Measurements from ENCODE around the gene MESP1. TPM values are rescaled to one million over a fixed set of nuclear protein-coding genes. Genes with fewer than 3 reads are reported as not detected.
A peak's percentile ranks its signal among the peaks of the same experiment; 100 is the strongest.

The MESP1 gene
- total and polyA plus RNA-seq, 2 of the 8 experiments (the other 6 are each of a cell fraction or from before 2014, with no cell fraction given): 0.15 to 0.23 TPM

GRCh38 chr15:89749526-89749925, 1.5 kb downstream of the MESP1 start:
- Histone ChIP-seq H3K4me1 (replicated peaks in 1 of 4; ENCODE audit: control insufficient read depth in 3 of 4, insufficient read depth in 4 of 4, low read length in 3 of 4) (peaks cover 0 to 24% (median 19%) of the 10 kb centered on the region in 4 experiments; a peak in 6 of 7 replicates), H3K56ac (replicated peaks; ENCODE audit: insufficient read length, low read depth, low read length) (no peak overlapping the region), H3K79me2 (ENCODE audit: control insufficient read depth in 1 of 2, insufficient read depth in 2 of 2, low read length in 2 of 2) (no peaks in the 10 kb centered on the region), H3K9ac (replicated peaks in 1 of 4; ENCODE audit: extremely low read depth in 1 of 4, low read depth in 3 of 4, low read length in 3 of 4) (no peak overlapping the region), H3K14ac (ENCODE audit: insufficient read length) (no peak overlapping the region), H3K23me2 (ENCODE audit: low read depth, low read length) (peaks cover 28% of the 10 kb centered on the region; the same call in 1 of the 2 replicates), H4K20me1 (replicated peaks in 1 of 2; ENCODE audit: control insufficient read depth in 1 of 2, insufficient read depth in 2 of 2, low read length in 2 of 2) (peaks cover 1 to 12% of the 10 kb centered on the region in 2 experiments), H3K9me3 (ENCODE audit: insufficient read depth in 2 of 2, low read depth in 1 of 2, low read length in 1 of 2) (no peaks in the 10 kb centered on the region), H3K4ac (replicated peaks; ENCODE audit: insufficient read length, low read depth, low read length) (no peak overlapping the region), H3K4me2 (ENCODE audit: insufficient read depth in 1 of 2, low read depth in 2 of 2, low read length in 2 of 2) (peak overlapping the region; percentile 67 to 97; a peak in 3 of 4 replicates), H2AK5ac (ENCODE audit: low read depth, low read length) (no peak overlapping the region), H3K27me3 (replicated peaks in 1 of 4; ENCODE audit: control insufficient read depth in 3 of 4, extremely low read depth in 1 of 4, insufficient read depth in 3 of 4, low read length in 3 of 4) (peaks cover 40 to 75% (median 70%) of the 10 kb centered on the region in 4 experiments), H4K91ac (replicated peaks; ENCODE audit: insufficient read length, low read length) (no peak overlapping the region), H2BK15ac (ENCODE audit: low read length) (no peak overlapping the region), H3K27ac (ENCODE audit: low read depth, low read length) (no peak overlapping the region), H3K23ac (ENCODE audit: insufficient read length) (no peak overlapping the region), H2BK5ac (ENCODE audit: low read depth, low read length) (no peak overlapping the region), H3K4me3 (ENCODE audit: extremely low read depth in 1 of 4, insufficient read depth in 2 of 4, low read depth in 3 of 4, low read length in 4 of 4) (peak overlapping the region in 3 of 4 experiments; percentile 50 to 66 (median 51); a peak in 4 of 8 replicates), H3K18ac (ENCODE audit: extremely low read depth, low read length) (no peak overlapping the region), H3K79me1 (ENCODE audit: low read depth, low read length) (no peaks in the 10 kb centered on the region; the same call in none of the 2 replicates), H2AFZ (ENCODE audit: low read length) (no peak overlapping the region), H2BK12ac (ENCODE audit: low read depth, low read length) (no peak overlapping the region), H4K5ac (ENCODE audit: insufficient read length, low read depth, low read length) (no peak overlapping the region), H3K36me3 (ENCODE audit: control insufficient read depth in 2 of 4, insufficient read depth in 4 of 4, low read length in 3 of 4) (no peaks in the 10 kb centered on the region), H4K8ac (ENCODE audit: extremely low read depth, insufficient read depth, low read length) (peak overlapping the region; percentile 22; the same call in 1 of the 2 replicates), H2BK20ac (ENCODE audit: low read length) (no peak overlapping the region), H2BK120ac (replicated peaks; ENCODE audit: low read depth, low read length) (no peak overlapping the region)
- 59% methylated on average over 3 of the region's 4 CpGs; no CpG with 5 or more reads in 1 of the 2 experiments for WGBS, 2 experiments (ENCODE audit: extremely low coverage in 1 of 2, insufficient coverage in 1 of 2, insufficient read length in 1 of 2, insufficient replicate concordance in 2 of 2, low coverage in 1 of 2, low lambda C conversion rate in 2 of 2, missing lambda C conversion rate in 1 of 2)
- POLR2A ChIA-PET (ENCODE audit: partially characterized antibody): interaction anchor here (1.3 to 1.6 kb wide), 3 partner anchors 74 to 352 kb away, joined by 3 read pairs; partner anchors contain the start of genes ARPIN and IDH2
- DNase-seq (ENCODE audit: low read depth in 1 of 2, low spot score in 2 of 2): no peak
- CTCF ChIA-PET (ENCODE audit: partially characterized antibody): interaction anchor here (0.6 to 2.6 kb wide), 7 partner anchors 9 to 258 kb away, joined by 3 to 11 read pairs (median 5); no protein-coding TSS in a partner anchor
- no peak for FAIRE-seq
- TF ChIP-seq FOSL1 (IDR thresholded peaks at IDR 0.05; ENCODE audit: insufficient read depth, low read depth, low read length): no peak
- no peak for TF ChIP-seq HDAC6 (IDR thresholded peaks at IDR 0.05; ENCODE audit: low read depth, low read length)
- TF ChIP-seq USF2 (IDR thresholded peaks at IDR 0.05; ENCODE audit: low read length): no peak
- TF ChIP-seq TBP (IDR thresholded peaks at IDR 0.05; ENCODE audit: low read depth, low read length): no peak
- TF ChIP-seq CBX5 (IDR thresholded peaks at IDR 0.05; ENCODE audit: low read depth, low read length): no peak
- TF ChIP-seq HDAC2 (IDR thresholded peaks at IDR 0.05; ENCODE audit: borderline replicate concordance in 1 of 2, low read depth in 2 of 2, low read length in 2 of 2): no peak
- TF ChIP-seq POLR2AphosphoS5 (IDR thresholded peaks at IDR 0.05; ENCODE audit: low read depth, low read length): no peak
- TF ChIP-seq POU5F1 (IDR thresholded peaks at IDR 0.05; ENCODE audit: low read depth, low read length): no peak
- TF ChIP-seq RBBP5 (IDR thresholded peaks at IDR 0.05; ENCODE audit: borderline replicate concordance, low read depth, low read length): no peak
- TF ChIP-seq SP4 (IDR thresholded peaks at IDR 0.05; ENCODE audit: low read length): no peak
- TF ChIP-seq SP2 (IDR thresholded peaks at IDR 0.05; ENCODE audit: low read length): no peak
- TF ChIP-seq KDM5A (IDR thresholded peaks at IDR 0.05; ENCODE audit: low read length): no peak
- TF ChIP-seq TCF12 (IDR thresholded peaks at IDR 0.05; ENCODE audit: low read depth, low read length): no peak
